SK-N-SH (cell line): ENCODE data around the gene APBB2.

ENCODE experiments used
- CTCF ChIP-seq: fragments of 200-600 bp; sonication (generic); IDR thresholded peaks from 2 replicates; pipeline ENCODE4 v1.6.1; 2017; ENCODE audit warnings: antibody characterized with exemption, mild to moderate bottlenecking, moderate library complexity
- ELF1 ChIP-seq: IDR thresholded peaks from 2 replicates; pipeline ENCODE4 v1.4.0; 2012
- EZH2phosphoT487 ChIP-seq: fragments of 200-600 bp; sonication (generic); IDR thresholded peaks from 2 replicates; pipeline ENCODE4 v1.6.1; 2017; ENCODE audit warnings: low read depth, mixed run types, mild to moderate bottlenecking, antibody characterized with exemption, moderate library complexity, borderline replicate concordance
- MAX ChIP-seq: IDR thresholded peaks from 2 replicates; pipeline ENCODE4 v1.4.0; 2012; ENCODE audit warnings: low read depth
- POLR2AphosphoS5 ChIP-seq: IDR thresholded peaks from 2 replicates; pipeline ENCODE4 v1.6.1; 2012; ENCODE audit warnings: low read depth, low read length
- TAF1 ChIP-seq: IDR thresholded peaks from 2 replicates; pipeline ENCODE4 v1.6.1; 2012; ENCODE audit warnings: low read depth, mild to moderate bottlenecking, low read length, moderate library complexity, borderline replicate concordance

GRCh38 chr4:40840985-40841571 is 373.3 kb downstream of the APBB2 start:
- TF ChIP-seq CTCF: peak; percentile 92
- TF ChIP-seq POLR2AphosphoS5: no peak
- no peak for TF ChIP-seq EZH2phosphoT487
- TF ChIP-seq MAX: peak; percentile 74; the same call in 1 of the 2 replicates
- TF ChIP-seq TAF1: no peak
- TF ChIP-seq ELF1: no peak
